IMR-90 (cell line): ENCODE measurements around the gene DPYSL3. TPM values are rescaled to one million over a fixed set of nuclear protein-coding genes. Genes with fewer than 3 reads are reported as not detected.

Experiments used
- ATAC-seq: fragments of 200-7000 bp; cut with Tn5 transposase; 2 replicates; pipeline ENCODE4 v1.9.1; 2020; ENCODE audit warnings: low read depth, mild to moderate bottlenecking, moderate library complexity
- BruUV-seq: library from RNA; stranded (reverse); fragments of 400-500 nt; replicated peaks from 2 replicates; lab custom pipeline; 2021; lab: Mats Ljungman, UMichigan
- CTCF ChIA-PET: fragments of 300-600 bp; formaldehyde crosslinking; extraction: SDS; loops from one replicate; lab custom pipeline; 2021; ENCODE audit warnings: antibody characterized with exemption; lab: Yijun Ruan, JAX
- POLR2A ChIA-PET: fragments of 300-600 bp; sonication (Branson Sonifier 250); formaldehyde crosslinking; loops from one replicate; lab custom pipeline; 2022; ENCODE audit warnings: antibody characterized with exemption; ENCODE audit not compliant: unreplicated experiment; lab: Charles Lee
- DNase-seq: peaks from one replicate; pipeline ENCODE4 v3.0.0; 2013
- H2AFZ ChIP-seq: replicated peaks from 2 replicates; pipeline ENCODE3; 2013; ENCODE audit warnings: low read length, mild to moderate bottlenecking; ENCODE audit not compliant: poor library complexity
- H2AK5ac ChIP-seq: 2 replicates; pipeline ENCODE4 v1.6.1; 2013; ENCODE audit warnings: low read depth, low read length, inconsistent platforms
- H2AK9ac ChIP-seq: replicated peaks from 2 replicates; pipeline ENCODE3; 2013; ENCODE audit warnings: mild to moderate bottlenecking, low read depth, low read length, moderate library complexity; ENCODE audit not compliant: poor library complexity
- H2BK120ac ChIP-seq: 2 replicates; pipeline ENCODE4 v1.6.1; 2013; ENCODE audit warnings: low read depth, low read length, inconsistent platforms
- H2BK15ac ChIP-seq: 3 replicates; pipeline ENCODE4 v1.6.1; 2013; ENCODE audit warnings: low read depth, low read length, inconsistent platforms
- H2BK20ac ChIP-seq: 2 replicates; pipeline ENCODE4 v1.6.1; 2013; ENCODE audit warnings: low read depth, mild to moderate bottlenecking, inconsistent platforms, low read length, moderate library complexity
- H2BK5ac ChIP-seq: 2 replicates; pipeline ENCODE4 v1.6.1; 2013; ENCODE audit warnings: mild to moderate bottlenecking, low read depth, low read length, inconsistent platforms; ENCODE audit not compliant: poor library complexity, severe bottlenecking
- H3K14ac ChIP-seq: replicated peaks from 2 replicates; pipeline ENCODE4 v1.6.1; 2013; ENCODE audit warnings: low read depth, low read length, inconsistent platforms
- H3K18ac ChIP-seq: 2 replicates; pipeline ENCODE4 v1.6.1; 2013; ENCODE audit warnings: low read depth, low read length, control low read depth
- H3K23ac ChIP-seq: 2 replicates; pipeline ENCODE4 v1.6.1; 2013; ENCODE audit warnings: low read depth, low read length, inconsistent platforms
- H3K27ac ChIP-seq: 2 replicates; pipeline ENCODE4 v1.5.1; 2013; ENCODE audit warnings: mild to moderate bottlenecking, control low read depth, low read length; ENCODE audit not compliant: insufficient read depth
- H3K27me3 ChIP-seq: 2 replicates; pipeline ENCODE4 v1.6.1; 2013; ENCODE audit warnings: low read length; ENCODE audit not compliant: control insufficient read depth, insufficient read depth
- H3K36me3 ChIP-seq: 2 replicates; pipeline ENCODE4 v1.6.1; 2013; ENCODE audit warnings: low read length, mixed read lengths; ENCODE audit not compliant: control insufficient read depth, insufficient read depth
- H3K4ac ChIP-seq: 2 replicates; pipeline ENCODE4 v1.6.1; 2013; ENCODE audit warnings: low read depth, low read length, inconsistent platforms
- H3K4me1 ChIP-seq: 2 replicates; pipeline ENCODE4 v1.6.1; 2013; ENCODE audit warnings: low read length, mixed read lengths; ENCODE audit not compliant: control insufficient read depth, insufficient read depth
- H3K4me2 ChIP-seq: 2 replicates; pipeline ENCODE4 v1.6.1; 2013; ENCODE audit warnings: low read depth, mild to moderate bottlenecking, control low read depth, low read length, moderate library complexity
- H3K4me3 ChIP-seq: 2 replicates; pipeline ENCODE4 v1.5.1; 2013; ENCODE audit warnings: low read depth, mild to moderate bottlenecking, control low read depth, low read length, moderate library complexity; ENCODE audit not compliant: insufficient read depth
- H3K56ac ChIP-seq: 2 replicates; pipeline ENCODE4 v1.6.1; 2013; ENCODE audit warnings: low read length, inconsistent platforms; ENCODE audit not compliant: insufficient read depth; ENCODE audit errors: extremely low read depth
- H3K79me1 ChIP-seq, 2 experiments: 2 replicates each; pipeline ENCODE4 v1.6.1; 2013; ENCODE audit warnings: low read length in 2 of 2, inconsistent platforms in 1 of 2, low read depth in 1 of 2
- H3K9ac ChIP-seq: 2 replicates; pipeline ENCODE4 v1.6.1; 2013; ENCODE audit warnings: low read depth, low read length, control low read depth
- H3K9me1 ChIP-seq: 2 replicates; pipeline ENCODE4 v1.6.1; 2013; ENCODE audit warnings: low read length, inconsistent platforms; ENCODE audit not compliant: insufficient read depth
- H3K9me3 ChIP-seq: 2 replicates; pipeline ENCODE4 v1.6.1; 2013; ENCODE audit warnings: low read length; ENCODE audit not compliant: control insufficient read depth, insufficient read depth
- H4K20me1 ChIP-seq: 2 replicates; pipeline ENCODE4 v1.6.1; 2013; ENCODE audit warnings: low read length, inconsistent platforms; ENCODE audit not compliant: insufficient read depth
- H4K5ac ChIP-seq: 2 replicates; pipeline ENCODE4 v1.6.1; 2013; ENCODE audit warnings: mild to moderate bottlenecking, low read depth, low read length, control low read depth
- H4K8ac ChIP-seq, 2 experiments: 2 replicates each; pipeline ENCODE4 v1.6.1; 2013; ENCODE audit warnings: low read depth in 2 of 2, low read length in 2 of 2, control low read depth in 1 of 2, inconsistent platforms in 1 of 2
- H4K91ac ChIP-seq: 2 replicates; pipeline ENCODE4 v1.6.1; 2013; ENCODE audit warnings: low read depth, low read length, inconsistent platforms; ENCODE audit not compliant: insufficient read depth
- BHLHE40 ChIP-seq: fragments of 150-350 bp; IDR thresholded peaks from 2 replicates; pipeline ENCODE4 v1.6.1; 2016; ENCODE audit warnings: mild to moderate bottlenecking, low read depth, low read length
- CEBPB ChIP-seq: IDR thresholded peaks from 2 replicates; pipeline ENCODE4 v1.6.1; 2012; ENCODE audit warnings: low read depth, low read length, improper control_type of control experiment
- CHD1 ChIP-seq: IDR thresholded peaks from 2 replicates; pipeline ENCODE4 v1.6.1; 2012; ENCODE audit warnings: low read depth, low read length, improper control_type of control experiment
- CTCF ChIP-seq: conservative IDR thresholded peaks from 2 replicates; pipeline ENCODE4 v1.5.1; 2012; ENCODE audit warnings: mild to moderate bottlenecking, low read depth, low read length, improper control_type of control experiment
- MAFK ChIP-seq: IDR thresholded peaks from 2 replicates; pipeline ENCODE4 v1.6.1; 2012; ENCODE audit warnings: low read depth, low read length, improper control_type of control experiment
- MAZ ChIP-seq: IDR thresholded peaks from 2 replicates; pipeline ENCODE4 v1.6.1; 2012; ENCODE audit warnings: low read depth, mild to moderate bottlenecking, low read length, improper control_type of control experiment, moderate library complexity, borderline replicate concordance
- MXI1 ChIP-seq: IDR thresholded peaks from 2 replicates; pipeline ENCODE4 v1.6.1; 2012; ENCODE audit warnings: low read depth, mild to moderate bottlenecking, low read length, moderate library complexity, borderline replicate concordance
- NFE2L2 ChIP-seq: fragments of 150-350 bp; IDR thresholded peaks from 2 replicates; pipeline ENCODE4 v1.6.1; 2016; ENCODE audit warnings: low read depth, mild to moderate bottlenecking, low read length
- POLR2A ChIP-seq: IDR thresholded peaks from 2 replicates; pipeline ENCODE4 v1.6.1; 2012; ENCODE audit warnings: mild to moderate bottlenecking, low read depth, low read length
- RAD21 ChIP-seq: IDR thresholded peaks from 2 replicates; pipeline ENCODE4 v1.6.1; 2012; ENCODE audit warnings: low read length, improper control_type of control experiment
- RCOR1 ChIP-seq: IDR thresholded peaks from 2 replicates; pipeline ENCODE4 v1.6.1; 2012; ENCODE audit warnings: mild to moderate bottlenecking, low read length, improper control_type of control experiment; ENCODE audit not compliant: insufficient replicate concordance
- RFX5 ChIP-seq: IDR thresholded peaks from 2 replicates; pipeline ENCODE4 v1.8.0; 2012; ENCODE audit warnings: low read depth, mild to moderate bottlenecking, low read length, moderate library complexity
- SMC3 ChIP-seq: fragments of 150-350 bp; IDR thresholded peaks from 2 replicates; pipeline ENCODE4 v1.6.1; 2016; ENCODE audit warnings: low read depth, mild to moderate bottlenecking, antibody characterized with exemption, low read length, moderate library complexity
- USF2 ChIP-seq: fragments of 150-350 bp; IDR thresholded peaks from 2 replicates; pipeline ENCODE4 v1.6.1; 2017; ENCODE audit warnings: mild to moderate bottlenecking, antibody characterized with exemption, low read length, low read depth
- WGBS, 2 experiments: methylation state at CpG; one replicate each; pipeline versions ENCODE4 v1.1.5 to v1.1.7; 2013; ENCODE audit warnings: missing lambda C conversion rate in 2 of 2; ENCODE audit not compliant: insufficient read length in 1 of 2; ENCODE audit errors: extremely low coverage in 2 of 2; 5-methylcytosine and 5-hydroxymethylcytosine counted together
- dilution Hi-C: fragments of 300-500 bp; cut with HindIII; formaldehyde crosslinking; loops from one replicate; pipeline ENCODE4 v1.14.3; 2018; ENCODE audit warnings: low sequenced_read_pairs; ENCODE audit not compliant: unreplicated experiment
- in situ Hi-C: fragments of 300-500 bp; cut with MboI; formaldehyde crosslinking; loops from 3 replicates; pipeline ENCODE4 v1.14.3; 2019; ENCODE audit warnings: low sequenced_read_pairs, inconsistent platforms, mixed read lengths
- intact Hi-C: fragments of 100-400 bp; cut with micrococcal nuclease; formaldehyde crosslinking; loops from 2 replicates; pipeline ENCODE4 v1.10.0; 2022
- polyA plus RNA-seq, 3 experiments: library from polyadenylated mRNA; depleted of rRNA; stranded (reverse); fragments of >200 nt; gene quantifications; 2 replicates each; pipeline ENCODE4 v1.2.3, GENCODE V29; 2012; ENCODE audit warnings: low replicate concordance in 1 of 3
- total RNA-seq: library from RNA; depleted of rRNA; stranded (reverse); fragments of >200 nt; gene quantifications from 2 replicates; pipeline ENCODE4 v1.2.3, GENCODE V29; 2012

Gene DPYSL3
- total and polyA plus RNA-seq, 2 of the 4 experiments (the other 2 are of a cell fraction), result 50.2 to 60.9 TPM

GRCh38 chr5:147442224-147442623 is 67.6 kb downstream of the DPYSL3 start:
- Histone ChIP-seq H4K20me1 (0 out of 2 replicates have a peak, but pooled peaks cover 5% of the 10 kb centered on the region), H3K27ac (no peak overlapping the region), H4K5ac (0 out of 2 replicates have a peak overlapping the region, but pooled peaks have one; percentile 8), H3K56ac (no peak overlapping the region), H3K9me3 (no peaks in the 10 kb centered on the region), H3K18ac (no peak overlapping the region; the same call in 1 of the 2 replicates), H2BK5ac (no peak overlapping the region), H3K4me3 (no peak overlapping the region), H2AK5ac (no peak overlapping the region), H3K79me1 (peaks cover 16 to 40% of the 10 kb centered on the region in 2 experiments), H2AK9ac (no peak overlapping the region), H4K8ac (no peak overlapping the region), H3K9ac (no peak overlapping the region), H2BK15ac (no peak overlapping the region), H3K4ac (no peak overlapping the region), H3K4me1 (peaks cover 4% of the 10 kb centered on the region), H3K23ac (no peak overlapping the region), H4K91ac (no peak overlapping the region), H2BK20ac (no peak overlapping the region), H3K14ac (no peak overlapping the region), H3K36me3 (no peaks in the 10 kb centered on the region; the same call in 1 of the 2 replicates), H3K27me3 (no peaks in the 10 kb centered on the region), H2AFZ (no peak overlapping the region), H3K9me1 (0 out of 2 replicates have a peak, but pooled peaks cover 6% of the 10 kb centered on the region), H2BK120ac (no peak overlapping the region), H3K4me2 (no peak overlapping the region; the same call in 1 of the 2 replicates)
- DNase-seq (no peak), ATAC-seq (no peak)
- no TSS peak for BruUV-seq
- TF ChIP-seq BHLHE40 (no peak), MAZ (no peak), RFX5 (no peak), CTCF (no peak), POLR2A (no peak), USF2 (no peak), RCOR1 (no peak), SMC3 (no peak), CEBPB (no peak), CHD1 (no peak), NFE2L2 (no peak), MAFK (no peak), MXI1 (no peak), RAD21 (no peak)
- in situ Hi-C loops, result no loop called here
- intact Hi-C loops, result no loop called here
- WGBS, 2 experiments, result 71% methylated on average over 2 of the region's 6 CpGs; no CpG with 5 or more reads in 1 of the 2 experiments
- ChIA-PET POLR2A (no interaction called here), CTCF (interaction anchor here (0.7 kb wide), 1 partner anchor 219 kb away, joined by 4 read pairs; no protein-coding TSS in a partner anchor)
- dilution Hi-C loops, result no loop called here
